Bronchial epithelial cell (primary cell): ENCODE data around the gene RBP4. TPM values are rescaled to one million over a fixed set of nuclear protein-coding genes. Genes with fewer than 3 reads are reported as not detected.
"Not testable (repeated sequence)": the region's sequence is repeated elsewhere in the genome, so short reads cannot be mapped to it uniquely, and the experiment has no call there.

ENCODE experiments used
- DNase-seq: peaks from one replicate; pipeline ENCODE4 v3.0.0-alpha.2; 2010; ENCODE audit warnings: low read depth
- FAIRE-seq: peaks from 2 replicates; lab custom pipeline; 2011; peaks lifted over from hg19 to GRCh38; lab: Jason Lieb, UNC
- H3K27me3 ChIP-seq: 2 replicates; pipeline ENCODE4 v1.5.1; 2011; ENCODE audit warnings: low read length; ENCODE audit not compliant: control insufficient read depth, insufficient read depth
- H3K36me3 ChIP-seq: 2 replicates; pipeline ENCODE4 v1.5.1; 2011; ENCODE audit warnings: low read length; ENCODE audit not compliant: control insufficient read depth, insufficient read depth
- H3K4me3 ChIP-seq: 2 replicates; pipeline ENCODE4 v1.5.1; 2011; ENCODE audit warnings: mild to moderate bottlenecking, low read depth, low read length, control low read depth
- CTCF ChIP-seq: IDR thresholded peaks from 2 replicates; pipeline ENCODE4 v1.5.1; 2011; ENCODE audit warnings: mild to moderate bottlenecking, moderate library complexity, low read length, control low read depth, inconsistent platforms; ENCODE audit not compliant: insufficient read depth, severe bottlenecking
- total RNA-seq: library from RNA; depleted of rRNA; stranded (reverse); fragments of >200 nt; gene quantifications from 2 replicates; pipeline ENCODE4 v1.2.1, GENCODE V29; 2014

The RBP4 gene
- total RNA-seq, 1 donor from 2014 or later = not detected

- Histone ChIP-seq H3K36me3 (no peaks in the 10 kb centered on the region), H3K4me3 (no peak overlapping the region), H3K27me3 (no peaks in the 10 kb centered on the region)
- DNase-seq (no peak), FAIRE-seq (no peak)
- no peak for TF ChIP-seq CTCF
Measured at GRCh38 chr10:93552780-93553179, 48.3 kb downstream of the RBP4 start.

GRCh38 chr10:93550606-93551005 lies 50.4 kb downstream of the RBP4 start:
- no peak for TF ChIP-seq CTCF
- Histone ChIP-seq H3K4me3 (no peak overlapping the region), H3K36me3 (no peaks in the 10 kb centered on the region), H3K27me3 (no peaks in the 10 kb centered on the region)
- DNase-seq (no peak), FAIRE-seq (no peak)

GRCh38 chr10:93548376-93549071 lies 52.5 kb downstream of the RBP4 start:
- H3K4me3 ChIP-seq = no peak overlapping the region
- no peak for TF ChIP-seq CTCF
- H3K27me3 ChIP-seq = no peaks in the 10 kb centered on the region
- FAIRE-seq = no peak
- peak; percentile 82 for DNase-seq
- H3K36me3 ChIP-seq = no peaks in the 10 kb centered on the region

- TF ChIP-seq CTCF = no peak
- Histone ChIP-seq H3K36me3 (no peaks in the 10 kb centered on the region), H3K4me3 (no peak overlapping the region), H3K27me3 (no peaks in the 10 kb centered on the region)
- no peak for FAIRE-seq
- no peak for DNase-seq
Measured at GRCh38 chr10:93547522-93547921, 53.5 kb downstream of the RBP4 start.

GRCh38 chr10:93546995-93547394 lies 54.0 kb downstream of the RBP4 start:
- H3K27me3 ChIP-seq, H3K36me3 ChIP-seq, DNase-seq, H3K4me3 ChIP-seq, FAIRE-seq: not testable (repeated sequence)

GRCh38 chr10:93542358-93542791 lies 58.7 kb downstream of the RBP4 start:
- FAIRE-seq (no peak), DNase-seq (peak; percentile 19)
- H3K27me3 ChIP-seq = no peaks in the 10 kb centered on the region
- H3K4me3 ChIP-seq = no peak overlapping the region
- no peak for TF ChIP-seq CTCF
- H3K36me3 ChIP-seq = no peaks in the 10 kb centered on the region

Other genes with a start within 250 kb of the RBP4 start
- gene MYOF, start 118.9 kb downstream of the RBP4 start, total RNA-seq = 108 and 133 TPM in 2 replicates
- 0.53 and 2.0 TPM in 2 replicates for gene CEP55, start 104.6 kb downstream of the RBP4 start, total RNA-seq
- not detected in 2 replicates for gene FFAR4, start 34.6 kb downstream of the RBP4 start, total RNA-seq
- gene PDE6C, start 11.3 kb upstream of the RBP4 start, total RNA-seq = not detected in 2 replicates
- gene FRA10AC1, start 101.4 kb upstream of the RBP4 start, total RNA-seq = 4.7 and 7.2 TPM in 2 replicates
- gene LGI1, start 156.7 kb upstream of the RBP4 start, total RNA-seq = not detected in 2 replicates